Measurements from ENCODE around the gene MAS1. TPM values are rescaled to one million over a fixed set of nuclear protein-coding genes. Genes with fewer than 3 reads are reported as not detected.

MAS1 gene
- total and polyA plus RNA-seq, 2 donors (not counting 1 experiment from before 2014, with no cell fraction given): not detected

- WGBS (ENCODE audit: insufficient coverage): 90% methylated on average over 4 of the region's 5 CpGs
- H3K27ac ChIP-seq (ENCODE audit: low read length in 2 of 2): no peak overlapping the region
- DNase-seq (no peak), ATAC-seq (ENCODE audit: low read depth) (no peak)
- TF ChIP-seq CTCF (IDR thresholded peaks at IDR 0.05) (no peak), EZH2 (IDR thresholded peaks at IDR 0.05; ENCODE audit: borderline replicate concordance, insufficient read depth, low read depth, low read length, poor library complexity, severe bottlenecking) (no peak)
- no peaks in the 10 kb centered on the region for H4K20me1 ChIP-seq (ENCODE audit: control insufficient read depth, insufficient read depth, low read length, poor library complexity, severe bottlenecking)
- H3K9ac ChIP-seq (ENCODE audit: low read length): no peak overlapping the region
- Mint-ChIP-seq H3K27me3 (peaks cover 11% of the 10 kb centered on the region), H3K27ac (no peak overlapping the region), H3K4me1 (peaks cover 9% of the 10 kb centered on the region), H3K4me3 (no peak overlapping the region), H3K9me3 (ENCODE audit: insufficient read depth) (no peaks in the 10 kb centered on the region)
- no peaks in the 10 kb centered on the region for H3K36me3 ChIP-seq (replicated peaks in 1 of 2; ENCODE audit: control extremely low read depth in 1 of 2, control insufficient read depth in 1 of 2, extremely low read depth in 1 of 2, insufficient read depth in 2 of 2, low read length in 1 of 2)
- CTCF ChIA-PET: interaction anchor here (1.4 kb wide), 1 partner anchor 14 kb away, joined by 5 read pairs; no protein-coding TSS in a partner anchor
- H3K4me1 ChIP-seq (ENCODE audit: control insufficient read depth in 2 of 2, insufficient read depth in 2 of 2, low read length in 2 of 2): peaks cover 0 to 4% of the 10 kb centered on the region in 2 donors
- no peaks in the 10 kb centered on the region for H3K9me3 ChIP-seq (ENCODE audit: control extremely low read depth in 1 of 3, control insufficient read depth in 2 of 3, insufficient read depth in 1 of 3, low read length in 2 of 3)
- POLR2A ChIA-PET: no interaction called here
- intact Hi-C loops (cut with micrococcal nuclease): no loop called here
- H3K27me3 ChIP-seq (replicated peaks in 1 of 4; ENCODE audit: control extremely low read depth in 1 of 4, control insufficient read depth in 3 of 4, insufficient read depth in 4 of 4, low read length in 3 of 4): no peaks in the 10 kb centered on the region
- no peaks in the 10 kb centered on the region for H3K79me2 ChIP-seq (ENCODE audit: control insufficient read depth, insufficient read depth, low read length)
- no peak overlapping the region for H3K4me2 ChIP-seq (replicated peaks; ENCODE audit: low read depth, low read length, poor library complexity, severe bottlenecking)
- no peak overlapping the region for H3K4me3 ChIP-seq (ENCODE audit: control extremely low read depth in 1 of 5, extremely low read depth in 1 of 5, insufficient read depth in 1 of 5, low read depth in 2 of 5, low read length in 4 of 5)
- no peak overlapping the region for H2AFZ ChIP-seq (ENCODE audit: insufficient read depth, low read depth, low read length, poor library complexity, severe bottlenecking)
These were observed 13.5 kb upstream of the MAS1 start for GRCh38 chr6:159877256-159877808.

GRCh38 chr6:159878341-159878740 lies 12.4 kb upstream of the MAS1 start:
- DNase-seq: no peak
- Histone ChIP-seq H3K9me3 (ENCODE audit: control extremely low read depth in 1 of 3, control insufficient read depth in 2 of 3, insufficient read depth in 1 of 3, low read length in 2 of 3) (no peaks in the 10 kb centered on the region), H3K4me3 (ENCODE audit: control extremely low read depth in 1 of 5, extremely low read depth in 1 of 5, insufficient read depth in 1 of 5, low read depth in 2 of 5, low read length in 4 of 5) (no peak overlapping the region), H3K27ac (ENCODE audit: low read length in 2 of 2) (no peak overlapping the region), H3K9ac (ENCODE audit: low read length) (no peak overlapping the region), H4K20me1 (ENCODE audit: control insufficient read depth, insufficient read depth, low read length, poor library complexity, severe bottlenecking) (no peaks in the 10 kb centered on the region), H3K4me1 (ENCODE audit: control insufficient read depth in 2 of 2, insufficient read depth in 2 of 2, low read length in 2 of 2) (peaks cover 0 to 4% of the 10 kb centered on the region in 2 donors), H2AFZ (ENCODE audit: insufficient read depth, low read depth, low read length, poor library complexity, severe bottlenecking) (no peak overlapping the region), H3K79me2 (ENCODE audit: control insufficient read depth, insufficient read depth, low read length) (no peaks in the 10 kb centered on the region), H3K4me2 (replicated peaks; ENCODE audit: low read depth, low read length, poor library complexity, severe bottlenecking) (no peak overlapping the region), H3K36me3 (replicated peaks in 1 of 2; ENCODE audit: control extremely low read depth in 1 of 2, control insufficient read depth in 1 of 2, extremely low read depth in 1 of 2, insufficient read depth in 2 of 2, low read length in 1 of 2) (no peaks in the 10 kb centered on the region), H3K27me3 (replicated peaks in 1 of 4; ENCODE audit: control extremely low read depth in 1 of 4, control insufficient read depth in 3 of 4, insufficient read depth in 4 of 4, low read length in 3 of 4) (no peaks in the 10 kb centered on the region)
- CTCF ChIA-PET: no interaction called here
- H3K27me3 Mint-ChIP-seq: peaks cover 11% of the 10 kb centered on the region
- 93% methylated on average over 5 of the region's 8 CpGs for WGBS (ENCODE audit: insufficient coverage)
- no peak overlapping the region for H3K27ac Mint-ChIP-seq
- no peak for ATAC-seq (ENCODE audit: low read depth)
- no peak overlapping the region for H3K4me3 Mint-ChIP-seq
- peaks cover 9% of the 10 kb centered on the region for H3K4me1 Mint-ChIP-seq
- H3K9me3 Mint-ChIP-seq (ENCODE audit: insufficient read depth): no peaks in the 10 kb centered on the region
- POLR2A ChIA-PET: no interaction called here
- no peak for TF ChIP-seq CTCF (IDR thresholded peaks at IDR 0.05)
- TF ChIP-seq EZH2 (IDR thresholded peaks at IDR 0.05; ENCODE audit: borderline replicate concordance, insufficient read depth, low read depth, low read length, poor library complexity, severe bottlenecking): no peak
- intact Hi-C loops (cut with micrococcal nuclease): no loop called here

Data from B cell (primary cell).